K562 (cell line): ENCODE results near the gene RYR3. TPM values are rescaled to one million over a fixed set of nuclear protein-coding genes. Genes with fewer than 3 reads are reported as not detected.

Experiments
- ATAC-seq: fragments of 200-7000 bp; cut with Tn5 transposase; 3 replicates; pipeline ENCODE4 v1.9.1; 2020; ENCODE audit warnings: moderate library complexity
- BruUV-seq: library from RNA; stranded (reverse); fragments of 400-500 nt; replicated peaks from 2 replicates; lab custom pipeline; 2021; lab: Mats Ljungman, UMichigan
- CTCF ChIA-PET: fragments of 300-600 bp; formaldehyde crosslinking; extraction: SDS; loops from one replicate; lab custom pipeline; 2021; ENCODE audit warnings: low intra/inter-chr PET ratio; lab: Yijun Ruan, JAX
- POLR2A ChIA-PET: fragments of 300-600, 350-650 bp; sonication (Branson Sonifier 250); formaldehyde crosslinking; extraction: SDS; loops from one replicate; lab custom pipeline; 2021; ENCODE audit warnings: antibody characterized with exemption, inconsistent platforms; lab: Yijun Ruan, JAX
- DNase-seq, 4 experiments: peaks; one replicate each; pipeline versions ENCODE4 v3.0.0 to v3.0.0-alpha.2; 2011 to 2018; ENCODE audit warnings: low spot score in 3 of 4, mixed read lengths in 3 of 4; ENCODE audit errors: extremely low read depth in 1 of 4
- FAIRE-seq: peaks from 2 replicates; lab custom pipeline; 2011; peaks lifted over from hg19 to GRCh38; lab: Jason Lieb, UNC
- H2AFZ ChIP-seq: 2 replicates; pipeline ENCODE4 v1.6.0; 2011; ENCODE audit warnings: low read depth, low read length, control low read depth, inconsistent platforms
- H3K27ac ChIP-seq: fragments of 200-600 bp; 3 replicates; pipeline ENCODE4 v1.8.0; 2011; ENCODE audit warnings: low read depth, mild to moderate bottlenecking, control low read depth, inconsistent platforms, low read length, moderate library complexity, mixed read lengths; ENCODE audit errors: extremely low read depth
- H3K27me3 ChIP-seq, 2 experiments: fragments of 300-600 bp in 1 of 2; 2 replicates in 1 of 2; 3 replicates in 1 of 2; pipeline versions ENCODE4 v1.6.0 to v1.8.0; 2011; ENCODE audit warnings: inconsistent platforms in 2 of 2, low read length in 2 of 2, mild to moderate bottlenecking in 1 of 2, mixed read lengths in 1 of 2, moderate library complexity in 1 of 2; ENCODE audit not compliant: control insufficient read depth in 2 of 2, insufficient read depth in 2 of 2
- H3K36me3 ChIP-seq: fragments of 300-600 bp; 3 replicates; pipeline ENCODE4 v1.8.0; 2011; ENCODE audit warnings: mild to moderate bottlenecking, low read length, inconsistent platforms; ENCODE audit not compliant: control insufficient read depth, insufficient read depth
- H3K4me1 ChIP-seq, 2 experiments: fragments of 200-600 bp in 1 of 2; replicated peaks in 1 of 2; 2 replicates in 1 of 2; 3 replicates in 1 of 2; pipeline versions ENCODE4 v1.5.1 to v1.8.0; 2011; ENCODE audit warnings: inconsistent platforms in 2 of 2, low read length in 2 of 2, mild to moderate bottlenecking in 1 of 2, mixed read lengths in 1 of 2, moderate library complexity in 1 of 2; ENCODE audit not compliant: control insufficient read depth in 2 of 2, insufficient read depth in 2 of 2
- H3K4me2 ChIP-seq: 2 replicates; pipeline ENCODE4 v1.6.1; 2011; ENCODE audit warnings: low read length, control low read depth, inconsistent platforms, mixed read lengths; ENCODE audit not compliant: insufficient read depth
- H3K4me3 ChIP-seq: fragments of 200-600 bp; sonication (generic), shearing (Covaris generic); 2 replicates; pipeline ENCODE4 v1.5.1; 2016; ENCODE audit warnings: control low read depth, inconsistent platforms
- H3K79me2 ChIP-seq: fragments of 200-600 bp; 3 replicates; pipeline ENCODE4 v1.8.0; 2011; ENCODE audit warnings: low read length, inconsistent platforms; ENCODE audit not compliant: control insufficient read depth, insufficient read depth
- H3K9ac ChIP-seq, 2 experiments: 2 replicates each; pipeline versions ENCODE4 v1.6.0 to v1.6.1; 2011; ENCODE audit warnings: low read depth in 2 of 2, low read length in 2 of 2, control low read depth in 1 of 2, inconsistent platforms in 1 of 2, mild to moderate bottlenecking in 1 of 2, mixed read lengths in 1 of 2; ENCODE audit not compliant: insufficient read depth in 1 of 2
- H3K9me1 ChIP-seq: one replicate; pipeline ENCODE4 v1.6.0; 2011; ENCODE audit warnings: inconsistent platforms, mild to moderate bottlenecking, low read length, moderate library complexity; ENCODE audit not compliant: control insufficient read depth, insufficient read depth
- H3K9me3 ChIP-seq: replicated peaks from 2 replicates; pipeline ENCODE4 v1.5.1; 2011; ENCODE audit warnings: low read depth, low read length, inconsistent platforms; ENCODE audit not compliant: control insufficient read depth, insufficient read depth
- H4K20me1 ChIP-seq: replicated peaks from 2 replicates; pipeline ENCODE4 v1.6.1; 2011; ENCODE audit warnings: low read length, inconsistent platforms, mixed read lengths; ENCODE audit not compliant: control insufficient read depth, insufficient read depth
- BRCA1 ChIP-seq, 2 experiments: fragments of 450-650 bp in 1 of 2; sonication (generic) in 1 of 2; formaldehyde crosslinking in 1 of 2; IDR thresholded peaks; 2 replicates each; pipeline versions ENCODE4 v1.5.0 to v1.6.1; 2017 to 2020; ENCODE audit warnings: mild to moderate bottlenecking in 1 of 2, missing genetic modification reagents in 1 of 2
- MTF1 ChIP-seq: fragments of 250-450 bp; sonication (Bioruptor Pico); IDR thresholded peaks from 2 replicates; pipeline ENCODE4 v1.9.0; 2021; ENCODE audit warnings: moderate library complexity, mild to moderate bottlenecking, inconsistent platforms, borderline replicate concordance
- POU5F1 ChIP-seq: fragments of 150-350 bp; IDR thresholded peaks from 2 replicates; pipeline ENCODE4 v1.6.1; 2014; ENCODE audit warnings: borderline replicate concordance, low read length, low read depth, mild to moderate bottlenecking; ENCODE audit not compliant: partially characterized antibody
- TCF7 ChIP-seq: sonication (generic); IDR thresholded peaks from 2 replicates; pipeline ENCODE4 v1.6.1; 2016; ENCODE audit warnings: antibody characterized with exemption, borderline replicate concordance
- ZNF263 ChIP-seq: sonication (generic); formaldehyde crosslinking; IDR thresholded peaks from 2 replicates; pipeline ENCODE4 v1.8.0; 2022; ENCODE audit warnings: mild to moderate bottlenecking, missing genetic modification reagents, borderline replicate concordance
- ZZZ3 ChIP-seq: fragments of 450-650 bp; IDR thresholded peaks from 2 replicates; pipeline ENCODE4 v1.6.1; 2016; ENCODE audit warnings: antibody characterized with exemption, mild to moderate bottlenecking, moderate library complexity
- WGBS: fragments of 100-300 bp; shearing (Covaris generic); methylation state at CpG from one replicate; pipeline ENCODE4 v1.1.6; 2016; ENCODE audit warnings: low coverage, mixed read lengths; ENCODE audit not compliant: insufficient coverage; ENCODE audit errors: missing lambda C conversion rate; 5-methylcytosine and 5-hydroxymethylcytosine counted together
- in situ Hi-C: fragments of 300-500 bp; cut with MboI; formaldehyde crosslinking; loops from 4 replicates; pipeline ENCODE4 v1.15.0; 2018; ENCODE audit warnings: inconsistent platforms, mixed read lengths
- intact Hi-C: fragments of 100-400 bp; cut with micrococcal nuclease; formaldehyde crosslinking; loops from 2 replicates; pipeline ENCODE4 v1.14.2; 2022
- polyA plus RNA-seq, 8 experiments: library from polyadenylated mRNA; depleted of rRNA in 4 of 8; stranded (reverse) in 5 of 8; unstranded in 3 of 8; fragments of >200 nt; fragmentation: Nextera tagmentation in 2 of 8; fragmentation: Illumina TruSeq in 1 of 8; extraction: Ambion mirVana in 2 of 8; extraction: Trizol in 1 of 8; gene quantifications; 2 replicates each; pipeline versions ENCODE4 v1.2.1 to v1.2.3, GENCODE V29; 2011 to 2014; ENCODE audit warnings: inconsistent platforms in 1 of 8, missing spikeins in 1 of 8
- total RNA-seq, 7 experiments: library from RNA; depleted of rRNA in 6 of 7; stranded (reverse); fragments of >200 nt in 6 of 7; fragmentation: Illumina TruSeq in 2 of 7; extraction: Trizol in 2 of 7; gene quantifications; 2 replicates each; pipeline versions ENCODE4 v1.2.1 to v1.2.3, GENCODE V29; 2011 to 2021; ENCODE audit warnings: low replicate concordance in 1 of 7

RYR3 gene
- total and polyA plus RNA-seq, 9 of the 15 experiments (the other 6 are each of a cell fraction or from before 2014, with no cell fraction given), result 0.04 TPM; not detected in 8

- H4K20me1 ChIP-seq, result no peaks in the 10 kb centered on the region
- no peak for FAIRE-seq
- ATAC-seq, result no peak
- no peak overlapping the region for H3K9ac ChIP-seq
- BruUV-seq, result no TSS peak
- H3K4me2 ChIP-seq, result no peak overlapping the region
- no peaks in the 10 kb centered on the region for H3K9me1 ChIP-seq
- TF ChIP-seq BRCA1 (IDR thresholded peaks at IDR 0.05), result no peak
- TF ChIP-seq BRCA1 (CRISPR knock-in tag; IDR thresholded peaks at IDR 0.05), result no peak
- no peak for TF ChIP-seq TCF7
- TF ChIP-seq ZNF263 (CRISPR knock-in tag), result no peak
- TF ChIP-seq ZZZ3, result no peak
- TF ChIP-seq MTF1 (CRISPR knock-in tag), result no peak
- DNase-seq, result no peak
- POLR2A ChIA-PET, result no interaction called here
- no peak overlapping the region for H3K27ac ChIP-seq
- in situ Hi-C loops, result no loop called here
- no peaks in the 10 kb centered on the region for H3K4me1 ChIP-seq
- no peaks in the 10 kb centered on the region for H3K27me3 ChIP-seq
- intact Hi-C loops, result no loop called here
- H3K9me3 ChIP-seq, result no peaks in the 10 kb centered on the region
- H3K4me3 ChIP-seq, result no peak overlapping the region
- H3K79me2 ChIP-seq, result no peaks in the 10 kb centered on the region
- no peaks in the 10 kb centered on the region for H3K36me3 ChIP-seq
- H2AFZ ChIP-seq, result no peak overlapping the region
- CTCF ChIA-PET, result no interaction called here
Observed at GRCh38 chr15:33424025-33424424, 113.3 kb downstream of the RYR3 start.

- no peaks in the 10 kb centered on the region for H3K9me1 ChIP-seq
- H4K20me1 ChIP-seq, result no peaks in the 10 kb centered on the region
- ChIA-PET POLR2A (no interaction called here), CTCF (no interaction called here)
- no peaks in the 10 kb centered on the region for H3K79me2 ChIP-seq
- intact Hi-C loops (no loop called here), in situ Hi-C loops (no loop called here)
- no peak for DNase-seq
- no peak overlapping the region for H3K4me3 ChIP-seq
- H3K27me3 ChIP-seq, result no peaks in the 10 kb centered on the region
- no peak for TF ChIP-seq POU5F1
- H3K9me3 ChIP-seq, result no peaks in the 10 kb centered on the region
- no peaks in the 10 kb centered on the region for H3K4me1 ChIP-seq
- H3K27ac ChIP-seq, result no peak overlapping the region
- H2AFZ ChIP-seq, result no peak overlapping the region
- no peak for FAIRE-seq
- BruUV-seq, result no TSS peak
- WGBS, result 0% methylated on average over 3 of the region's 3 CpGs
- no peak for ATAC-seq
- no peak overlapping the region for H3K9ac ChIP-seq
- H3K4me2 ChIP-seq, result no peak overlapping the region
- H3K36me3 ChIP-seq, result no peaks in the 10 kb centered on the region
Observed at GRCh38 chr15:33425142-33425541, 114.4 kb downstream of the RYR3 start.
